Stimulated activated naive CD8-positive, alpha-beta T cell treated with anti-CD3 and anti-CD28 coated beads, Interleukin-15, Interleukin-2, amounts not matched to agents 100 ng/mL and 50 ng/mL, for 24 hours (primary cell): ENCODE measurements around the gene SPEG.

Experiments
- H3K27ac Mint-ChIP-seq: one replicate; pipeline ENCODE4 v1.8.0; 2021; ENCODE audit warnings: mild to moderate bottlenecking, mixed read lengths
- H3K27me3 Mint-ChIP-seq: one replicate; pipeline ENCODE4 v1.8.0; 2021; ENCODE audit warnings: mixed read lengths
- H3K36me3 Mint-ChIP-seq: one replicate; pipeline ENCODE4 v1.8.0; 2021; ENCODE audit warnings: low read depth, mixed read lengths
- H3K4me1 Mint-ChIP-seq: one replicate; pipeline ENCODE4 v1.8.0; 2021; ENCODE audit warnings: low read depth, mixed read lengths
- H3K4me3 Mint-ChIP-seq: one replicate; pipeline ENCODE4 v1.8.0; 2021; ENCODE audit warnings: mild to moderate bottlenecking, mixed read lengths
- H3K9me3 Mint-ChIP-seq: one replicate; pipeline ENCODE4 v1.8.0; 2021; ENCODE audit warnings: mixed read lengths

Gene SPEG

DNA sequence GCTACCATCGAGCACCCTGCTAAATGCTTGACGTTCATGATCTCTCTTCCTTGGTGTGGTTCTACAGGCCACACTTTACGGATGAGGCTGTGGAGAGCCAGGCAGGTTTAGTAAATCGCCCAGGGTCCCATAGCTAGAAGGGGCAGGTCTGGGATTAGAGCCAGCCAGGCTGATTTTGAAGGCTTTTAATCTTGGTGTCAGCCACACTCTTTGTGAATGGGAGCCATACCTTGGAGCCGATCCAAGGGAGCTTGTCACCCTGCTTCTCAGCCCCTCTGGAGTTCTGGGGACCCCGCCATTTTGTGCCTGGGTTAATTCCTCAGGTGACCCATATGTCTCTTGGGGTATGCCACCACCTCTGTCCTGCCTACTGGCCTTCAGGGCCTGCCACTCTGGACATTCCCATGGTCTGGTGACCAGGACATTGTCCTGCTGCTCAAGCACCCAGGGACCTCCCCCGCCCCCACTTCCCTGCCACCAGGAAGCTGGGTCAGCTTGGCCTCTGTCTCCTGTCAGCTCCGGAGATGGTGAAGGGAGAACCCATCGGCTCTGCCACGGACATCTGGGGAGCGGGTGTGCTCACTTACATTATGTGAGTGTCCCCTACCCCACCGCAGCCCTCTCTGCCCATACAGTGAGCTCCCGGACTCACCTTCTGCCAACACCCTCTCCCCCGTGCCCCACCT, 56.8 kb downstream of the SPEG start:
- no peaks in the 10 kb centered on the region for H3K36me3 Mint-ChIP-seq
- peaks cover 25% of the 10 kb centered on the region for H3K27me3 Mint-ChIP-seq
- no peaks in the 10 kb centered on the region for H3K4me1 Mint-ChIP-seq
- no peak overlapping the region for H3K27ac Mint-ChIP-seq
- H3K9me3 Mint-ChIP-seq: no peaks in the 10 kb centered on the region
- H3K4me3 Mint-ChIP-seq: no peak overlapping the region

DNA sequence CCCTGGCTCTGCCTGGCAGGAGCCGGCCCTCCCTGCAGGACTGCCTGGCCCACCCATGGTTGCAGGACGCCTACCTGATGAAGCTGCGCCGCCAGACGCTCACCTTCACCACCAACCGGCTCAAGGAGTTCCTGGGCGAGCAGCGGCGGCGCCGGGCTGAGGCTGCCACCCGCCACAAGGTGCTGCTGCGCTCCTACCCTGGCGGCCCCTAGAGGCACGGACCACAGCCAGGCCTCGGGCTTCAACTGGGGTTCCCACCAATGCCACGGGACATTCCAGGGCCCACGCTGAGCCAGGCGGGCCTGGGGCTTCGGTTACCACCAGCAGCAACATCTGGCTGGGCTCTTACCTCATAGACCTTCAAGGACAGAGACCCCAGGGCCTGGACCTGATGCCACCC, 57.9 kb downstream of the SPEG start:
- Mint-ChIP-seq H3K4me3 (no peak overlapping the region), H3K36me3 (no peaks in the 10 kb centered on the region), H3K9me3 (no peaks in the 10 kb centered on the region), H3K4me1 (peaks cover 4% of the 10 kb centered on the region), H3K27ac (no peak overlapping the region), H3K27me3 (peaks cover 32% of the 10 kb centered on the region)

GRCh38 chr2:219493086-219493485, 58.4 kb downstream of the SPEG start:
- H3K4me1 Mint-ChIP-seq: peaks cover 9% of the 10 kb centered on the region
- no peaks in the 10 kb centered on the region for H3K36me3 Mint-ChIP-seq
- peaks cover 34% of the 10 kb centered on the region for H3K27me3 Mint-ChIP-seq
- no peaks in the 10 kb centered on the region for H3K9me3 Mint-ChIP-seq
- no peak overlapping the region for H3K4me3 Mint-ChIP-seq
- H3K27ac Mint-ChIP-seq: no peak overlapping the region

GRCh38 chr2:219494952-219495530, 60.4 kb downstream of the SPEG start:
- Mint-ChIP-seq H3K36me3 (no peaks in the 10 kb centered on the region), H3K4me3 (no peak overlapping the region)

GRCh38 chr2:219495531-219496122, 61.0 kb downstream of the SPEG start:
- H3K27me3 Mint-ChIP-seq: peaks cover 40% of the 10 kb centered on the region

More at GRCh38 chr2:219494952-219495530, 60.4 kb downstream of the SPEG start:
- Mint-ChIP-seq H3K4me1 (peaks cover 28% of the 10 kb centered on the region), H3K27ac (no peak overlapping the region), H3K27me3 (peaks cover 40% of the 10 kb centered on the region), H3K9me3 (no peaks in the 10 kb centered on the region)

GRCh38 chr2:219496247-219496824, 61.7 kb downstream of the SPEG start:
- Mint-ChIP-seq H3K4me3 (no peak overlapping the region), H3K36me3 (no peaks in the 10 kb centered on the region), H3K27me3 (peaks cover 40% of the 10 kb centered on the region), H3K27ac (no peak overlapping the region), H3K4me1 (peaks cover 32% of the 10 kb centered on the region), H3K9me3 (no peaks in the 10 kb centered on the region)

More at GRCh38 chr2:219495531-219496122, 61.0 kb downstream of the SPEG start:
- Mint-ChIP-seq H3K27ac (no peak overlapping the region), H3K9me3 (no peaks in the 10 kb centered on the region), H3K4me3 (no peak overlapping the region), H3K4me1 (peaks cover 32% of the 10 kb centered on the region), H3K36me3 (no peaks in the 10 kb centered on the region)

GRCh38 chr2:219496825-219497494, 62.3 kb downstream of the SPEG start:
- Mint-ChIP-seq H3K36me3 (no peaks in the 10 kb centered on the region), H3K4me3 (peak overlapping the region; percentile 94), H3K9me3 (no peaks in the 10 kb centered on the region), H3K4me1 (peaks cover 32% of the 10 kb centered on the region), H3K27ac (no peak overlapping the region), H3K27me3 (peaks cover 40% of the 10 kb centered on the region)

DNA sequence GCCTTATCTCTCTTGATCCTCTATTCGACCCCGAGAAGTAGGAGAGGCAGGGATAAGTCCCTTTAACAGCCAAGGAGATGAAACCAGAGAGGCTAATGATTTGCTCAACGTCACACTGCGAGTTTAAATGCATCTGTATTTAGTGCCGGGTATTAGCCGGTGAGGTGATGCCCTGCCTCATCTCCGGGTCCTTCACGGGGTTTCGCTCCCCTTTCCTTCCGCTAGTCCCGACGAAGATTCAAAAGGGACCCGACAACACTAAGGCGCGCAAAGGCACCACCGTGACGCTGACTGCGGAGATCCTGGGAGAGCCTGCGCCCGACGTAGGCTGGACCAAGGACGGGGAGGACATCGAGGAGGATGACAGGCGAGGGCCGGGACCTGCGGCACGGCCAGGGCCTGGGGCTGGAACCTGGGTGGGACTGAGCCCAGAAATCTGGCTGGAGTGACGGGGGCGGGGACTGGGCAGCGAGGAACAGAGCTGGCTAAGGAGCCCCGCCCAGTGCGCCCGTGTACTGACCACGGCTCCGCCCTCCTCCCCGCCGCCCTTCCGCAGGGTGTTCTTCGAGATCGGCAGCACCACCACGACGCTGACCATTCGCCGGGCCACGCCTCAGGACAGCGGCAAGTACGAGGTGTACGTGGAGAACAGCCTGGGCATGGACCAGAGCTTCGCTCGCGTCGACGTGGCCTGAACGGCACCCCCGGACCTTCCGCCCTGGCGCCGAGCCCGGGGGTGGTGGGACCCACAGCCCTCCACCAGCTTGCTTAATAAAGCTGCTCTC, 63.0 kb downstream of the SPEG start:
- no peaks in the 10 kb centered on the region for H3K9me3 Mint-ChIP-seq
- peaks cover 32% of the 10 kb centered on the region for H3K4me1 Mint-ChIP-seq
- H3K27me3 Mint-ChIP-seq: peaks cover 40% of the 10 kb centered on the region

DNA sequence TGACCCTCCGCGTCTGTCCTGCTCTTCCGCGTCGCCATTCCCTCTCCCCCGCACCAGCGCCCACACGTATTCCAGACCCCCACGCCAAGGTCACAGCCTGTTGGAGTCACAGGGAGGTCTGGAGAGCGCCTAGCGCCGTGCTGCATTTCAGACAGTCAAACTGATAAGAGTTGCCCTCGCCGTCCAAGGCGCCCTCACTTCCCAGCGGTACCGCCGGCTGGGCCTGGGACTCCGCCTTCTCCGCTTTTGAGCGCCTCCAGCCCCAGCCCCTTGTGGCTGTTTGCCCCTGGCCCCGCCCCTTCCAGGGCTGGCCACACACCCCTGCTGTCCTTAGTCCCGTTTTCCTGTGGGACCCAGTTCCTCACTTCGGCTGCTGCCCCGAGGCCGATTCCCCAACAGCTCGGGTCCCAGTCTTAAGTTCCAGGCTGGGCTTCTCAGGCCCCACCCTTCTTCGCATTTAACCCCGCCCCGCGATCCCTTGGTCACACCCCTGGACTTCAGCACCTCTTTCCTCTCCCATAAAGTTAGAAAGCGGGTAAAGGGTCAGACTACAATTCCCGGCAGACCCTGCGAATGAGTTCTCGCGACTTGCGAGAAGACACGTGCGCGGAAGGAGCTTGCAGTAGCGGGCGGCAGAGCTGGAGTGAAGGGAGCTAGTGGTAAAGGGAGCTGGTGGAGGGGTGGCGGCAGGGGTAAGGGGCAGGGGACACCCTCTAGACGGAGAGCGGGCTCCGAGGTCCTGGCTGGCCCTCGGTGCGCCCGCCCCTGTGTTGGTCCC, 63.8 kb downstream of the SPEG start, which contains the start of gene GMPPA:
Gene GMPPA (plus strand): TSS at position 612 of the 778 bp plus-strand sequence. CDS start 1,085 bp downstream, outside the sequence.
- peak within 1 kb of the TSS; percentile 87 for H3K27ac Mint-ChIP-seq
- peak within 1 kb of the TSS; percentile 94 for H3K4me3 Mint-ChIP-seq
- peaks cover 32% of the 10 kb centered on the region for H3K4me1 Mint-ChIP-seq
- no peaks in the 10 kb centered on the region for H3K36me3 Mint-ChIP-seq
- H3K27me3 Mint-ChIP-seq: peaks cover 34% of the 10 kb centered on the region
- H3K9me3 Mint-ChIP-seq: no peaks in the 10 kb centered on the region

More for the DNA sequence above, 63.0 kb downstream of the SPEG start:
- Mint-ChIP-seq H3K36me3 (no peaks in the 10 kb centered on the region), H3K27ac (no peak overlapping the region), H3K4me3 (peak overlapping the region; percentile 94)

DNA sequence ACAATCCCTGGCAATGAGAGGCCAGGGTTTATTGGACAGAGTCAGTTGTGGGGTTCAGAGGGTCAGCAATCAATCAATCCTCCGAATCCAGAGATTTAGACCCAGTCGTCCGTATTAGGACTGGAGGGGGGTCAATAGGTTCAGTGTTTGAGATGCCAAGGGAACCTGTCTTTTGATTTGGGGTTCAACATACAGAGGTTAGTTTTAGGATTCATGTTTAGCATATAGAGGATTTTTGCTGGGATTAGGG, 64.3 kb downstream of the SPEG start:
- H3K27ac Mint-ChIP-seq: peak overlapping the region; percentile 87
- H3K27me3 Mint-ChIP-seq: peaks cover 31% of the 10 kb centered on the region
- H3K36me3 Mint-ChIP-seq: no peaks in the 10 kb centered on the region
- peaks cover 32% of the 10 kb centered on the region for H3K4me1 Mint-ChIP-seq
- no peaks in the 10 kb centered on the region for H3K9me3 Mint-ChIP-seq
- peak overlapping the region; percentile 94 for H3K4me3 Mint-ChIP-seq

DNA sequence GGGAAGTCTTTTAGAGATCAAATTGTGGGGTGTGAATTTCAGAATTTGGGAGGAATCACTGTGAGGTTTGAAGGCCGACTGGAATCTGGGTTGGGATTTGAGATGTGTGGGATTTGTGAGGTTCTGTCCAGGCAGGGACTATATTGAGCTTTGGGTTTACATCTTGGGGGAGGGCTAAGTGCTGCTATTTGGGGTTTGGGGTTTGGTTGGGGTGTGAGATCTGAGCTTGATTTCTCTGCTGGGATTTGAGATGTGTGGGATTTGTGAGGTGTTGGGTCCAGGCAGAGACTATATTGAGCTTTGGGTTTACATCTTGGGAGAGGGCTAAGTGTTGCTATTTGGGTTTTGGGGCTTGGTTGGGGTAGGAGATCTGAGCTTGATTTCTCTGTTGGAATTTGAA, 64.9 kb downstream of the SPEG start:
- no peaks in the 10 kb centered on the region for H3K9me3 Mint-ChIP-seq
- H3K4me1 Mint-ChIP-seq: peaks cover 32% of the 10 kb centered on the region
- H3K36me3 Mint-ChIP-seq: peaks cover 3% of the 10 kb centered on the region
- peaks cover 30% of the 10 kb centered on the region for H3K27me3 Mint-ChIP-seq
- peak overlapping the region; percentile 94 for H3K4me3 Mint-ChIP-seq
- H3K27ac Mint-ChIP-seq: peak overlapping the region; percentile 87

- H3K36me3 Mint-ChIP-seq: peaks cover 7% of the 10 kb centered on the region
- no peak overlapping the region for H3K27ac Mint-ChIP-seq
- peaks cover 25% of the 10 kb centered on the region for H3K27me3 Mint-ChIP-seq
- H3K9me3 Mint-ChIP-seq: no peaks in the 10 kb centered on the region
- peaks cover 32% of the 10 kb centered on the region for H3K4me1 Mint-ChIP-seq
- H3K4me3 Mint-ChIP-seq: peak overlapping the region; percentile 94
These were observed 65.5 kb downstream of the SPEG start for GRCh38 chr2:219500135-219500534.

- no peaks in the 10 kb centered on the region for H3K9me3 Mint-ChIP-seq
- peaks cover 17% of the 10 kb centered on the region for H3K36me3 Mint-ChIP-seq
- peaks cover 12% of the 10 kb centered on the region for H3K27me3 Mint-ChIP-seq
- no peak overlapping the region for H3K27ac Mint-ChIP-seq
- no peak overlapping the region for H3K4me3 Mint-ChIP-seq
- H3K4me1 Mint-ChIP-seq: peaks cover 32% of the 10 kb centered on the region
These were observed 67.2 kb downstream of the SPEG start for GRCh38 chr2:219501849-219502248.

GRCh38 chr2:219502618-219503017, 68.0 kb downstream of the SPEG start:
- peaks cover 7% of the 10 kb centered on the region for H3K27me3 Mint-ChIP-seq
- H3K36me3 Mint-ChIP-seq: peaks cover 17% of the 10 kb centered on the region
- H3K4me3 Mint-ChIP-seq: no peak overlapping the region
- no peak overlapping the region for H3K27ac Mint-ChIP-seq
- H3K9me3 Mint-ChIP-seq: no peaks in the 10 kb centered on the region
- H3K4me1 Mint-ChIP-seq: peaks cover 27% of the 10 kb centered on the region
